Mesenchymal stem cell (in vitro differentiated cells and primary cell): ENCODE data around the gene AGAP1.

Experiments used
- DNase-seq: peaks from one replicate; pipeline ENCODE4 v3.0.0-alpha.2; 2013
- H2AFZ ChIP-seq: one replicate; pipeline ENCODE4 v1.6.1; 2013; ENCODE audit warnings: low read depth, mild to moderate bottlenecking, control low read depth, inconsistent platforms, low read length, moderate library complexity
- H2AK5ac ChIP-seq: 2 replicates; pipeline ENCODE4 v1.6.1; 2013; ENCODE audit warnings: low read length, moderate library complexity, mild to moderate bottlenecking, inconsistent platforms; ENCODE audit not compliant: severe bottlenecking
- H2BK120ac ChIP-seq: one replicate; pipeline ENCODE4 v1.6.1; 2013; ENCODE audit warnings: low read depth, mild to moderate bottlenecking, inconsistent platforms, low read length, moderate library complexity
- H2BK12ac ChIP-seq, 2 experiments: one replicate each; pipeline ENCODE4 v1.6.1; 2013; ENCODE audit warnings: inconsistent platforms in 2 of 2, low read length in 2 of 2, mild to moderate bottlenecking in 2 of 2, moderate library complexity in 2 of 2, control low read depth in 1 of 2
- H2BK15ac ChIP-seq: one replicate; pipeline ENCODE4 v1.6.1; 2013; ENCODE audit warnings: mild to moderate bottlenecking, low read depth, inconsistent platforms; ENCODE audit not compliant: poor library complexity, severe bottlenecking
- H2BK5ac ChIP-seq: 2 replicates; pipeline ENCODE4 v1.6.1; 2013; ENCODE audit warnings: low read depth, mild to moderate bottlenecking, low read length, control low read depth, inconsistent platforms; ENCODE audit not compliant: poor library complexity, severe bottlenecking
- H3K14ac ChIP-seq, 2 experiments: one replicate each; pipeline ENCODE4 v1.6.1; 2013; ENCODE audit warnings: inconsistent platforms in 2 of 2, low read length in 2 of 2, control low read depth in 1 of 2, mild to moderate bottlenecking in 1 of 2, moderate library complexity in 1 of 2
- H3K18ac ChIP-seq, 2 experiments: one replicate each; pipeline ENCODE4 v1.6.1; 2013; ENCODE audit warnings: inconsistent platforms in 2 of 2, low read length in 2 of 2, control low read depth in 1 of 2, low read depth in 1 of 2, mild to moderate bottlenecking in 1 of 2
- H3K23ac ChIP-seq, 2 experiments: one replicate each; pipeline ENCODE4 v1.6.1; 2013; ENCODE audit warnings: inconsistent platforms in 2 of 2, low read length in 2 of 2, mild to moderate bottlenecking in 2 of 2, moderate library complexity in 2 of 2, control low read depth in 1 of 2
- H3K27ac ChIP-seq: 2 replicates; pipeline ENCODE4 v1.5.1; 2013; ENCODE audit warnings: mild to moderate bottlenecking, moderate library complexity, low read length, control low read depth, inconsistent platforms; ENCODE audit not compliant: poor library complexity, severe bottlenecking
- H3K27me3 ChIP-seq, 2 experiments: 2 replicates each; pipeline versions ENCODE4 v1.6.1 to v1.7.0; 2013; ENCODE audit warnings: low read length in 2 of 2, mild to moderate bottlenecking in 2 of 2, moderate library complexity in 2 of 2, control low read depth in 1 of 2, inconsistent platforms in 1 of 2; ENCODE audit not compliant: control insufficient read depth in 1 of 2, insufficient read depth in 1 of 2
- H3K36me3 ChIP-seq, 2 experiments: 2 replicates each; pipeline versions ENCODE4 v1.6.1 to v1.7.0; 2013; ENCODE audit warnings: low read length in 2 of 2, control low read depth in 1 of 2, inconsistent platforms in 1 of 2, low read depth in 1 of 2, mild to moderate bottlenecking in 1 of 2; ENCODE audit not compliant: insufficient read depth in 2 of 2, control insufficient read depth in 1 of 2
- H3K4ac ChIP-seq, 2 experiments: one replicate each; pipeline ENCODE4 v1.6.1; 2013; ENCODE audit warnings: inconsistent platforms in 2 of 2, low read length in 2 of 2, mild to moderate bottlenecking in 2 of 2, moderate library complexity in 2 of 2, control low read depth in 1 of 2, low read depth in 1 of 2
- H3K4me1 ChIP-seq: 2 replicates; pipeline ENCODE4 v1.6.1; 2013; ENCODE audit warnings: low read depth, low read length, control low read depth; ENCODE audit not compliant: control insufficient read depth, insufficient read depth
- H3K4me2 ChIP-seq: 2 replicates; pipeline ENCODE4 v1.6.1; 2013; ENCODE audit warnings: low read length, mild to moderate bottlenecking, inconsistent platforms; ENCODE audit not compliant: poor library complexity, severe bottlenecking
- H3K4me3 ChIP-seq, 2 experiments: 2 replicates each; pipeline versions ENCODE4 v1.5.1 to v1.7.0; 2013; ENCODE audit warnings: low read length in 2 of 2, mild to moderate bottlenecking in 2 of 2, control low read depth in 1 of 2, low read depth in 1 of 2; ENCODE audit not compliant: insufficient read depth in 1 of 2
- H3K79me1 ChIP-seq: replicated peaks from 2 replicates; pipeline ENCODE4 v1.6.1; 2013; ENCODE audit warnings: mild to moderate bottlenecking, control low read depth, low read length, inconsistent platforms; ENCODE audit not compliant: poor library complexity, severe bottlenecking
- H3K9ac ChIP-seq: 2 replicates; pipeline ENCODE4 v1.7.0; 2013; ENCODE audit warnings: mild to moderate bottlenecking, low read length, moderate library complexity
- H3K9me3 ChIP-seq: 2 replicates; pipeline ENCODE4 v1.7.0; 2013; ENCODE audit warnings: mild to moderate bottlenecking, low read length; ENCODE audit not compliant: control insufficient read depth
- H4K8ac ChIP-seq: one replicate; pipeline ENCODE4 v1.6.1; 2013; ENCODE audit warnings: inconsistent platforms, mild to moderate bottlenecking, low read length, moderate library complexity
- H4K91ac ChIP-seq: one replicate; pipeline ENCODE4 v1.6.1; 2013; ENCODE audit warnings: mild to moderate bottlenecking, low read length, inconsistent platforms
- WGBS: methylation state at CpG from one replicate; pipeline ENCODE4 v1.1.7; 2013; ENCODE audit warnings: mixed read lengths; 5-methylcytosine and 5-hydroxymethylcytosine counted together

AGAP1 gene

DNA sequence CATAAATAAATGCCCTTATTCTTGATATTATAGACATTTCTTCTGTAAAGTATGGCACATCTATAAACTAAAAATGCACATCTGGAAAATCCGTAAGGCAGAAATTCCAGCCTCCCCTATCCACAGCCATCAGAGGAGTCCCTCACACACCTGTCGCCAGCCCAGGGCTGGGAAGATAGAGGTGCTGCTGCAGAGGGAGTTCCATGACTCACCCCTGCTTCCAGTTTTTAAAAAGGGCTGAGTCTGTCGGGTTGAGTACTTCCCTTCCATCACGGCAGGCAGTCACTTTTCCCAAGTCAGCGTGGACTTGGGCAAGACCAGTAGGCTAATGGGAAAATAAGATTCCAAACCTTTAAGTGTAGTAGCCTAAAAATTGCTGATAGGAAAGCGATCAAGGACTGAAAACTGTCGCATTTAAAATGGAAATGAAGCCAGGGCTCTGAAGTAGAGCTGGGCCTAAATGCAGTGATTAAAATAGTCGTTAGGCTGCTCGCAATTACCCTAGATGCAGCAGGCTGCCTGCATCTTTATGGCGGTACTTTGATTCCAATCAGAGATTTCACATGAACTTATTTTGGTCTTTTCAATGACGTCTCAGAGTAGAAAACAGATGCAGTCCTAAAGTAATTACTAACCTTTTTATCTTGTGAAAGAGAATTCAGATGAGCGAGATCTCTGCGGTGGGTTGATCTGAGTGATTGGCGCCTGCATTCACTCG, 280.5 kb downstream of the AGAP1 start:
- Histone ChIP-seq H3K4ac (no peak overlapping the region), H2BK5ac (no peak overlapping the region), H2AFZ (no peak overlapping the region), H4K8ac (no peak overlapping the region), H2BK15ac (no peak overlapping the region), H3K36me3 (peaks cover 22 to 32% of the 10 kb centered on the region in 2 experiments), H3K23ac (no peak overlapping the region), H3K27ac (no peak overlapping the region), H3K79me1 (peaks cover 5% of the 10 kb centered on the region), H3K4me1 (peaks cover 2% of the 10 kb centered on the region), H3K9ac (no peak overlapping the region), H2BK12ac (no peak overlapping the region), H3K27me3 (no peaks in the 10 kb centered on the region), H3K9me3 (no peaks in the 10 kb centered on the region), H4K91ac (no peak overlapping the region), H3K4me2 (no peak overlapping the region), H3K14ac (no peak overlapping the region), H2AK5ac (no peak overlapping the region), H3K4me3 (no peak overlapping the region), H2BK120ac (no peak overlapping the region), H3K18ac (no peak overlapping the region)
- 88% methylated on average over 15 of the region's 15 CpGs for WGBS
- no peak for DNase-seq

DNA sequence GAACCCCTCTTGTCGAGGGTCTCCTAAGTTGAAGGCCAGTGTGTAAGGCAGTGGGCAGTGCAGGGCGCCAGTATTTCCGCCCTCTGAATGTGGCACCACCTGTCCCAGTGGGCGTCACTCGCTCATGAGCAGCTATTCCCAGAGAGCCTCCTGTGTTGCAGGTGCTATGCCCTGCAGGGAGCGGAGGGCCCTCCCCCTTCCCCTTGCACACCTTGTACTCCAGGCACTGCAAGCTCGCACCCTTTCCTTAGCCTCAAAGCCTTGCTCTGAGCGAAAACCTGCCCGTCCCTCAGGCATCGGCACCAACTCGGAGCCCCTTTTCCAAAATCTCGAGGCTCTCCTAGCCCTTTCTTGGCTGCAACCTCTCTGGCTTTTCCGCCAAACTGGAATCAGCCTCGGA, 282.7 kb downstream of the AGAP1 start:
- Histone ChIP-seq H2BK12ac (no peak overlapping the region), H2AFZ (no peak overlapping the region), H2BK120ac (no peak overlapping the region), H3K9me3 (no peaks in the 10 kb centered on the region), H3K9ac (no peak overlapping the region), H3K4ac (no peak overlapping the region), H3K18ac (no peak overlapping the region), H3K4me1 (peaks cover 2% of the 10 kb centered on the region), H4K91ac (no peak overlapping the region), H3K4me3 (no peak overlapping the region), H3K14ac (no peak overlapping the region), H2BK5ac (no peak overlapping the region), H2AK5ac (no peak overlapping the region), H3K36me3 (peaks cover 17 to 23% of the 10 kb centered on the region in 2 experiments), H3K23ac (no peak overlapping the region), H2BK15ac (no peak overlapping the region), H3K4me2 (no peak overlapping the region), H3K79me1 (peaks cover 8% of the 10 kb centered on the region), H4K8ac (no peak overlapping the region), H3K27ac (no peak overlapping the region), H3K27me3 (no peaks in the 10 kb centered on the region)
- 97% methylated on average over 14 of the region's 14 CpGs for WGBS
- no peak for DNase-seq

- H3K9ac ChIP-seq: no peak overlapping the region
- no peak overlapping the region for H4K8ac ChIP-seq
- no peak overlapping the region for H3K14ac ChIP-seq
- H4K91ac ChIP-seq: no peak overlapping the region
- H3K23ac ChIP-seq: no peak overlapping the region
- H3K4me2 ChIP-seq: no peak overlapping the region
- H2BK120ac ChIP-seq: no peak overlapping the region
- H3K27ac ChIP-seq: no peak overlapping the region
- H3K79me1 ChIP-seq: peaks cover 8% of the 10 kb centered on the region
- H2BK5ac ChIP-seq: no peak overlapping the region
- no peak overlapping the region for H2AK5ac ChIP-seq
- no peak overlapping the region for H2BK15ac ChIP-seq
- peak; percentile 67 for DNase-seq
- no peak overlapping the region for H3K4me3 ChIP-seq
- H3K18ac ChIP-seq: no peak overlapping the region
- peaks cover 2% of the 10 kb centered on the region for H3K4me1 ChIP-seq
- no peaks in the 10 kb centered on the region for H3K27me3 ChIP-seq
- no peak overlapping the region for H2AFZ ChIP-seq
- no peak overlapping the region for H3K4ac ChIP-seq
- H3K9me3 ChIP-seq: no peaks in the 10 kb centered on the region
- WGBS: 39% methylated on average over 8 of the region's 8 CpGs
- no peak overlapping the region for H2BK12ac ChIP-seq
- H3K36me3 ChIP-seq: peaks cover 14 to 21% of the 10 kb centered on the region in 2 experiments
These were observed 285.6 kb downstream of the AGAP1 start for GRCh38 chr2:235779444-235779896.

GRCh38 chr2:235780401-235780800, 286.6 kb downstream of the AGAP1 start:
- Histone ChIP-seq H3K4me3 (no peak overlapping the region), H3K4me1 (peaks cover 2% of the 10 kb centered on the region), H3K9me3 (no peaks in the 10 kb centered on the region), H3K14ac (no peak overlapping the region), H2BK12ac (no peak overlapping the region), H3K9ac (no peak overlapping the region), H2BK5ac (no peak overlapping the region), H2BK15ac (no peak overlapping the region), H4K91ac (no peak overlapping the region), H2AK5ac (no peak overlapping the region), H2BK120ac (no peak overlapping the region), H3K27me3 (no peaks in the 10 kb centered on the region), H3K18ac (no peak overlapping the region), H2AFZ (no peak overlapping the region), H4K8ac (no peak overlapping the region), H3K4ac (no peak overlapping the region), H3K36me3 (peaks cover 14 to 15% of the 10 kb centered on the region in 2 experiments), H3K4me2 (no peak overlapping the region), H3K79me1 (peaks cover 5% of the 10 kb centered on the region), H3K27ac (no peak overlapping the region), H3K23ac (no peak overlapping the region)
- DNase-seq: no peak
- WGBS: 66% methylated on average over 4 of the region's 4 CpGs
